ENCODE data around the gene STAT2. TPM values are rescaled to one million over a fixed set of nuclear protein-coding genes. Genes with fewer than 3 reads are reported as not detected.
"Not testable (repeated sequence)": the region's sequence is repeated elsewhere in the genome, so short reads cannot be mapped to it uniquely, and the experiment has no call there.

Gene STAT2
- total RNA-seq, 6 donors from 2014 or later: 96.1 to 553 (median 178) TPM

DNA sequence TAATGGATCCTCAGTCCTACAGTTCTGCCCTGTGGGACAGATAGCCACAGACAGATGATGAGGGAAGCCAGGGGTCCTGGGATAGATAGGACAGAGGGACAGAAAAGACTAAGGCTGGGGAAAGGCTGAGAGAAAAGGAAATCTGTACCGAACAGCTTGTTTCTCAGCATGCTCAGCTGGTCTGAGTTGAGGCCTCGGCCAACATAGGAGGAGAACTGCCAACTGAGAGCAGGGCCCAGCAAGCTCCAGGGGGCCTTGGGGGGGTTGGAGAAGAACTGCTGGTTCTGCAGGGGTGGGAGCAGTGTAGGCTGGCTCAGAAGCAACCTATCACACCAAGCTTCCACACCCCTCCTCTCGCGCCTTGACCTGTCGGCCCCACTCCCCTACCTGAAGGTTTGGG lies 11.1 kb downstream of the STAT2 start:
- TF ChIP-seq POLR2A (IDR thresholded peaks at IDR 0.05) (no peak), EP300 (IDR thresholded peaks at IDR 0.05) (no peak), POLR2AphosphoS5 (IDR thresholded peaks at IDR 0.05) (no peak)
- TF ChIP-seq, protein P1, sequence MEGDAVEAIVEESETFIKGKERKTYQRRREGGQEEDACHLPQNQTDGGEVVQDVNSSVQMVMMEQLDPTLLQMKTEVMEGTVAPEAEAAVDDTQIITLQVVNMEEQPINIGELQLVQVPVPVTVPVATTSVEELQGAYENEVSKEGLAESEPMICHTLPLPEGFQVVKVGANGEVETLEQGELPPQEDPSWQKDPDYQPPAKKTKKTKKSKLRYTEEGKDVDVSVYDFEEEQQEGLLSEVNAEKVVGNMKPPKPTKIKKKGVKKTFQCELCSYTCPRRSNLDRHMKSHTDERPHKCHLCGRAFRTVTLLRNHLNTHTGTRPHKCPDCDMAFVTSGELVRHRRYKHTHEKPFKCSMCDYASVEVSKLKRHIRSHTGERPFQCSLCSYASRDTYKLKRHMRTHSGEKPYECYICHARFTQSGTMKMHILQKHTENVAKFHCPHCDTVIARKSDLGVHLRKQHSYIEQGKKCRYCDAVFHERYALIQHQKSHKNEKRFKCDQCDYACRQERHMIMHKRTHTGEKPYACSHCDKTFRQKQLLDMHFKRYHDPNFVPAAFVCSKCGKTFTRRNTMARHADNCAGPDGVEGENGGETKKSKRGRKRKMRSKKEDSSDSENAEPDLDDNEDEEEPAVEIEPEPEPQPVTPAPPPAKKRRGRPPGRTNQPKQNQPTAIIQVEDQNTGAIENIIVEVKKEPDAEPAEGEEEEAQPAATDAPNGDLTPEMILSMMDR (IDR thresholded peaks at IDR 0.05): no peak
- DNase-seq (no peak), ATAC-seq (ENCODE audit: low FRiP score in 2 of 2) (no peak)
- Histone ChIP-seq H3K9me3 (no peaks in the 10 kb centered on the region), H3K27me3 (no peaks in the 10 kb centered on the region), H3K27ac (no peak overlapping the region), H3K4me1 (no peaks in the 10 kb centered on the region), H3K36me3 (peaks cover 66 to 99% (median 93%) of the 10 kb centered on the region in 4 donors), H3K4me3 (no peak overlapping the region)
- 100% methylated on average over 5 of the region's 5 CpGs for WGBS, 2 donors

DNA sequence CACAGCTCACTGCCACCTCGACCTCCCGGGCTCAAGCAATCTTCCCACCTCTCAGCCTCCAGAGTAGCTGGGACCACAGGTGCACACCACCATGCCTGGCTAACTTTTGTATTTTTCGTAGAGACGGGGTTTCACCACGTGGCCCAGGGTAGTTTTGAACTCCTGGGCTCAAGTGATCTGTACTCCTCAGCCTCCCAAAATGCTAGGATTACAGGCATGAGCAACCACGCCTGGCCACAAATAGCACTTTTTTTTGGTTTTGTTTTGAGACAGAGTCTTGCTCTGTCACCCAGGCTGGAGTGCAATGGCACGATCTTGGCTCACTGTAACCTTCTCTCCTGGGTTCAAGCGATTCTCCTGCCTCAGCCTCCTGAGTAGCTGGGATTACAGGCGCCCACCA lies 12.7 kb downstream of the STAT2 start:
- DNase-seq; H3K27ac ChIP-seq; H3K27me3 ChIP-seq; H3K4me3 ChIP-seq; H3K4me1 ChIP-seq; H3K9me3 ChIP-seq; ATAC-seq (ENCODE audit: low FRiP score in 2 of 2): not testable (repeated sequence)
- H3K36me3 ChIP-seq: peaks cover 58 to 99% (median 92%) of the 10 kb centered on the region in 4 donors
- WGBS, 2 donors: 88 to 96% methylated on average over 9 of the region's 9 CpGs

DNA sequence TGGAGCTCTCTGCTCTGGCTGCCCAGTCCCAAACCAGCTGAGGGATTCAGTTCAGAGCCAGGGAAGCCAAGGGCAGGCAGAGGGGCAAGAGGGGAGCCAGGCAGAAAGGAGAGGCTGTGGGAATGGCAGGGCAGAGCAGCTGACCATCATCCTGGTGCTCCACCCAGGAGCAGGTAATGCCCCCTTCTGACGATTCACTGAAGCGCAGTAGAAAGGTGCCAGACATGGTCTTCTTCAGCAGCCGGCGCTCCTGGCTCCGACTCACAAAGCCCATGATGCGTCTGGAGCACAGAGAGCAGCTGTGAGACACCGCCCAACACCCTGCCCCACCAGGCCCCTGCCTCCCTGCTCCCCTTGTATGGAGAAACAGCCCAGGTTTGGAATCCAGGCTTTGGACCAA lies 13.2 kb downstream of the STAT2 start:
- TF ChIP-seq, protein P1 (IDR thresholded peaks at IDR 0.05): no peak
- TF ChIP-seq EP300 (IDR thresholded peaks at IDR 0.05): no peak
- no peak for TF ChIP-seq POLR2AphosphoS5 (IDR thresholded peaks at IDR 0.05)
- TF ChIP-seq POLR2A (IDR thresholded peaks at IDR 0.05): no peak
- DNase-seq (peak in 1 of 2 donors; percentile 14), ATAC-seq (ENCODE audit: low FRiP score in 2 of 2) (no peak)
- WGBS, 2 donors: 90 to 93% methylated on average over 5 to 7 of the region's 7 CpGs
- H3K4me1 ChIP-seq: no peaks in the 10 kb centered on the region
- no peaks in the 10 kb centered on the region for H3K9me3 ChIP-seq
- no peak overlapping the region for H3K27ac ChIP-seq
- H3K36me3 ChIP-seq: peaks cover 58 to 98% (median 90%) of the 10 kb centered on the region in 4 donors
- H3K27me3 ChIP-seq: no peaks in the 10 kb centered on the region
- no peak overlapping the region for H3K4me3 ChIP-seq

DNA sequence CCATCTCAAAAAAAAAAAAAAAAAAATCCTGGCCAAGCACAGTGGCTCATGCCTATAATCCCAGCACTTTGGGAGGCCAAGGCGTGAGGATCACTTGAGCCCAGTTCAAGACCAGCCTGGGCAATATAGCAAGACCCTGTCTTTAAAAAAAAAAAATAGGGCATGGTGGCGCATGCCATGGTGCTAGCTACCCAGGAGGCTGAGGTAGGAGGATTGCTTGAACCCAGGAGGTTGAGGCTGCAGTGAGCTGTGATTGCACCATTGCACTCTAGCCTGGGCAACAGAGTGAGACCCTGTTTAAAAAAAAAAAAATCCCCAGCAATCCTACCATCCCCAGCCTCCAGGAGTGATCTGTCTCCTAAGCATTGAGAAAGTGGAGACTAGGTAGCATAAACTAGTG lies 17.6 kb downstream of the STAT2 start:
- Histone ChIP-seq H3K4me1 (peaks cover 7 to 14% (median 10%) of the 10 kb centered on the region in 4 donors), H3K36me3 (peaks cover 23 to 59% (median 47%) of the 10 kb centered on the region in 4 donors)
- not testable (repeated sequence) for H3K4me3 ChIP-seq; ATAC-seq (ENCODE audit: low FRiP score in 2 of 2); H3K27me3 ChIP-seq; DNase-seq; H3K9me3 ChIP-seq; H3K27ac ChIP-seq
- WGBS, 2 donors: 96 to 100% methylated on average over 2 of the region's 2 CpGs

DNA sequence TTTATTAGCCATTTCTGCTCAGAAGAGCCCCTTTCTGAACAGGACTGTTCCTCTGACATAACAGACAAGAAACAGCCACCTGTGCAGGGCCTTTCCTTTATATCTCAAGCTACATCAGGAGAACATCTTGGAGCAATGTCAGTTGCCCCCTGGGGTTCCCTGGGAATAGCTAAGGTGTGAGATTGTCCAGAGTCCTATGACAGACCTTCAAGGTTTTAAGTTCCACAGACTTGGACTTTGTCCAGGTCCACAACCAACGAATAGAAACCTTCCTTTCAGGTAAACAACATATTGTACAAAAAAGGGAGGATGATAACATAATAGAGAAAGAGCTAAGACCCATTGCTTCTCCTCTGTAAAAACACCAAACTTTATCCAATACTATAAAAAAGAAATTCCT lies 18.3 kb downstream of the STAT2 start:
- WGBS, 2 donors: 41 to 42% methylated on average over 1 of the region's 1 CpG
- peaks cover 21 to 52% (median 41%) of the 10 kb centered on the region in 4 donors for H3K36me3 ChIP-seq
- no peak for DNase-seq
- H3K27ac ChIP-seq: no peak overlapping the region
- no peak overlapping the region for H3K4me3 ChIP-seq
- no peaks in the 10 kb centered on the region for H3K9me3 ChIP-seq
- H3K27me3 ChIP-seq: no peaks in the 10 kb centered on the region
- TF ChIP-seq POLR2AphosphoS5 (IDR thresholded peaks at IDR 0.05) (no peak), EP300 (IDR thresholded peaks at IDR 0.05) (no peak), POLR2A (IDR thresholded peaks at IDR 0.05) (no peak)
- TF ChIP-seq, protein P1 (IDR thresholded peaks at IDR 0.05): no peak
- H3K4me1 ChIP-seq: peaks cover 7 to 14% (median 10%) of the 10 kb centered on the region in 4 donors
- ATAC-seq (ENCODE audit: low FRiP score in 2 of 2): no peak

DNA sequence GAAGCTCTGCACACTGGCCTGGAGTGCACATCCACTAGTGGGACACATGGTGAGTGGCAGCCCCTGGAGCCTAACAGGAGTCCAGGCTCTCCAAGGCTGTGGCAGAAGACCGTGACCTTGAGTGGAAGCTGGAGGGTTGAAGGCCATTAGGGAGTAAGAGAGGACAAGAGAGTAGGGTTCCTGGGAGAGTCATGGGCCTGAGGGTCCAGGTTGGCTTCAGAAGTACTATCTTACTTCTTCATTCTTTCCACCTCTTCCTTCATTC lies 20.8 kb downstream of the STAT2 start:
- ATAC-seq (ENCODE audit: low FRiP score in 2 of 2): no peak
- TF ChIP-seq POLR2A (IDR thresholded peaks at IDR 0.05): no peak
- no peak for TF ChIP-seq POLR2AphosphoS5 (IDR thresholded peaks at IDR 0.05)
- TF ChIP-seq, protein P1 (IDR thresholded peaks at IDR 0.05): no peak
- TF ChIP-seq EP300 (IDR thresholded peaks at IDR 0.05): no peak
- DNase-seq: no peak
- peaks cover 9 to 28% (median 20%) of the 10 kb centered on the region in 4 donors for H3K36me3 ChIP-seq
- peaks cover 10 to 15% (median 14%) of the 10 kb centered on the region in 4 donors for H3K4me1 ChIP-seq
- 95 to 100% methylated on average over 1 of the region's 1 CpG for WGBS, 2 donors
- H3K27me3 ChIP-seq: no peaks in the 10 kb centered on the region
- H3K9me3 ChIP-seq: no peaks in the 10 kb centered on the region
- H3K27ac ChIP-seq: peak overlapping the region in 3 of 4 donors; percentile 32 to 61 (median 54)
- H3K4me3 ChIP-seq: no peak overlapping the region
